Right cardiac atrium (tissue), 5 donors: Measurements from ENCODE around the gene LAMB4. TPM values are rescaled to one million over a fixed set of nuclear protein-coding genes. Genes with fewer than 3 reads are reported as not detected.

Experiments
- ATAC-seq, 2 donors: fragments of 200-7000 bp; cut with Tn5 transposase; one replicate each; pipeline versions ENCODE4 v1.8.0 to v1.9.1; 2020; ENCODE audit warnings: moderate library complexity in 2 of 2, mild to moderate bottlenecking in 1 of 2
- DNase-seq, 3 donors: peaks; one replicate each; pipeline ENCODE4 v3.0.0-alpha.2; 2020
- H3K27ac ChIP-seq: one replicate; pipeline ENCODE4 v1.5.1; 2013; ENCODE audit warnings: mild to moderate bottlenecking, low read length, control low read depth, moderate library complexity
- H3K27me3 ChIP-seq: one replicate; pipeline ENCODE4 v1.6.1; 2013; ENCODE audit not compliant: control insufficient read depth, insufficient read depth
- H3K4me1 ChIP-seq: one replicate; pipeline ENCODE4 v1.6.1; 2013; ENCODE audit warnings: low read length; ENCODE audit not compliant: control insufficient read depth, insufficient read depth
- H3K4me3 ChIP-seq: one replicate; pipeline ENCODE4 v1.5.1; 2013; ENCODE audit warnings: low read length, control low read depth
- H3K9me3 ChIP-seq: one replicate; pipeline ENCODE4 v1.6.1; 2013; ENCODE audit warnings: low read length; ENCODE audit not compliant: control insufficient read depth
- WGBS: extraction: QIAGEN DNeasy Blood & Tissue Kit; methylation state at CpG from one replicate; pipeline ENCODE4 v1.1.7; 2013; 5-methylcytosine and 5-hydroxymethylcytosine counted together
- intact Hi-C, 4 donors: fragments of 100-400 bp; cut with DNase I; formaldehyde crosslinking; loops; one replicate each; pipeline versions ENCODE4 v1.11.0 to v1.14.0; 2022 to 2023
- polyA plus RNA-seq: library from polyadenylated mRNA; stranded (reverse); fragments of 200-250 nt; gene quantifications from one replicate; pipeline ENCODE4 v1.2.3, GENCODE V29; 2013
- total RNA-seq, 4 donors: library from RNA; stranded (reverse); fragmentation: NEBNext Ultra II Directional; extraction: Animal tissue kit (Norgen Biotek cat#: 25700); gene quantifications; one replicate each; pipeline ENCODE4 v1.2.1, GENCODE V29; 2021
- donor health status: healthy with polysubstance abuse.
- donor health status: DM: no; HTN: yes; CAD: no.
- donor health status: DM: no; HTN: no; CAD: no.
- donor health status: DM: no; HTN: yes; CAD: no; lungs with severe emphysema.
- donor health status: DM: yes; HTN: yes; CAD: no.

The LAMB4 gene
- total and polyA plus RNA-seq, 5 donors = 0.17 to 0.20 TPM; not detected in 3

DNA sequence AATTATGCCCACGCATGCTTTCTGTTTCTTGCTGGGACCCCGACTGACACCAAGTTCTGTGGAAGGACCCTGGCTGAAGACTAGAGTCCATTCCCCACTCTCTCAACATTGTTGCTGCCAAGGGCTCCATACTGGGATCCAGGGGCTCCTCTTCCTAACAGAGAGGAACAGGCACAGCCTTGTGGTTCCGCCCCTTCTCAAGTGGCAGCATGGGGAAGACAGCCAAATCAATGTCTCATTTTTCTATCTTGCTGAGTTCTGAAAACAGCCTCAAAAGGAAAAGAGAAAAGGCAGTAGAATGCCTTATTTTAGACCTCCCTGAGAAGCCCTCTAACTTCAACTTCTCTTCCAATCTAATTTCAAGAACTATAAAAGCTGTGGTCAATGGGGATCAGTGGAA is 103.5 kb downstream of the LAMB4 start:
- Histone ChIP-seq H3K4me1 (no peaks in the 10 kb centered on the region), H3K27me3 (no peaks in the 10 kb centered on the region), H3K9me3 (no peaks in the 10 kb centered on the region), H3K27ac (no peak overlapping the region), H3K4me3 (no peak overlapping the region)
- ATAC-seq (no peak), DNase-seq (no peak)
- intact Hi-C loops = no loop called here
- WGBS = 77% methylated on average over 3 of the region's 3 CpGs

GRCh38 chr7:108026116-108026515 is 104.0 kb downstream of the LAMB4 start:
- ATAC-seq = no peak
- intact Hi-C loops = no loop called here
- H3K9me3 ChIP-seq = no peaks in the 10 kb centered on the region
- no peak for DNase-seq
- no peaks in the 10 kb centered on the region for H3K4me1 ChIP-seq
- H3K27me3 ChIP-seq = no peaks in the 10 kb centered on the region
- no peak overlapping the region for H3K27ac ChIP-seq
- 91% methylated on average over 5 of the region's 5 CpGs for WGBS
- H3K4me3 ChIP-seq = no peak overlapping the region

DNA sequence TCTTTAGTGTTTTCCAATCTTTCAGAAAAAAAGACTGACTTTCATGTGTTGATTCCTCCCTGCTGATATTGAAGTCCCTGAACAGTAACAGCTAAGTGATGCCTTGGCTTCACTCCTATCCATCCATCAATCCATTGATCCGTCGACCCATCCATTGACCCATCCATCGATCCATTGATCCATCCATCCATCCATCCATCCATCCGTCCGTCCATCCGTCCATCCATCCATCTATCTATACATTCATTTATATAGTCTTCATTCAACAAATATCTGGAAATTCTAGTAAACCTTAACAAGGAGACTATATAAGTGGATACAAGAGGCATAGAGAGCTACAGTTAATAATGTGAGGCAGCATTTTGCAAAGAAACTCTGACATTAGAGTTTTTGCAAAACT is 105.6 kb downstream of the LAMB4 start:
- no peaks in the 10 kb centered on the region for H3K4me1 ChIP-seq
- 91% methylated on average over 6 of the region's 6 CpGs for WGBS
- intact Hi-C loops = no loop called here
- no peaks in the 10 kb centered on the region for H3K27me3 ChIP-seq
- DNase-seq (no peak), ATAC-seq (no peak)
- H3K4me3 ChIP-seq = no peak overlapping the region
- H3K27ac ChIP-seq = no peak overlapping the region
- no peaks in the 10 kb centered on the region for H3K9me3 ChIP-seq

GRCh38 chr7:108020585-108020984 is 109.6 kb downstream of the LAMB4 start:
- DNase-seq = no peak
- Histone ChIP-seq H3K4me3 (no peak overlapping the region), H3K27me3 (no peaks in the 10 kb centered on the region), H3K4me1 (no peaks in the 10 kb centered on the region), H3K27ac (no peak overlapping the region), H3K9me3 (no peaks in the 10 kb centered on the region)
- WGBS = 70% methylated on average over 2 of the region's 2 CpGs
- no peak for ATAC-seq
- intact Hi-C loops = no loop called here

GRCh38 chr7:108018668-108019067 is 111.5 kb downstream of the LAMB4 start:
- WGBS = 96% methylated on average over 4 of the region's 4 CpGs

GRCh38 chr7:108017776-108018151 is 112.4 kb downstream of the LAMB4 start:
- no peak for DNase-seq
- WGBS = 75% methylated on average over 4 of the region's 4 CpGs
- no peaks in the 10 kb centered on the region for H3K9me3 ChIP-seq
- no peaks in the 10 kb centered on the region for H3K4me1 ChIP-seq
- H3K4me3 ChIP-seq = no peak overlapping the region
- no peak for ATAC-seq
- H3K27me3 ChIP-seq = no peaks in the 10 kb centered on the region
- H3K27ac ChIP-seq = no peak overlapping the region
- intact Hi-C loops = no loop called here

More at GRCh38 chr7:108018668-108019067, 111.5 kb downstream of the LAMB4 start:
- Histone ChIP-seq H3K27me3 (no peaks in the 10 kb centered on the region), H3K27ac (no peak overlapping the region), H3K9me3 (no peaks in the 10 kb centered on the region), H3K4me3 (no peak overlapping the region), H3K4me1 (no peaks in the 10 kb centered on the region)
- intact Hi-C loops = no loop called here
- ATAC-seq (no peak), DNase-seq (no peak)

GRCh38 chr7:108016841-108017775 is 113.1 kb downstream of the LAMB4 start:
- no peak for DNase-seq
- intact Hi-C loops = no loop called here
- no peaks in the 10 kb centered on the region for H3K27me3 ChIP-seq
- H3K9me3 ChIP-seq = no peaks in the 10 kb centered on the region
- H3K4me3 ChIP-seq = no peak overlapping the region
- 51% methylated on average over 2 of the region's 2 CpGs for WGBS
- no peak overlapping the region for H3K27ac ChIP-seq
- no peaks in the 10 kb centered on the region for H3K4me1 ChIP-seq
- ATAC-seq = peak; percentile 32 to 42

GRCh38 chr7:108015740-108016139 is 114.4 kb downstream of the LAMB4 start:
- no peak for ATAC-seq

GRCh38 chr7:108014747-108015682 is 115.1 kb downstream of the LAMB4 start:
- H3K27me3 ChIP-seq = no peaks in the 10 kb centered on the region
- H3K4me1 ChIP-seq = no peaks in the 10 kb centered on the region
- DNase-seq (no peak), ATAC-seq (peak; percentile 60 to 89)
- H3K27ac ChIP-seq = no peak overlapping the region
- no peaks in the 10 kb centered on the region for H3K9me3 ChIP-seq
- H3K4me3 ChIP-seq = no peak overlapping the region
- intact Hi-C loops = no loop called here
- 82% methylated on average over 6 of the region's 6 CpGs for WGBS

More at GRCh38 chr7:108015740-108016139, 114.4 kb downstream of the LAMB4 start:
- Histone ChIP-seq H3K27me3 (no peaks in the 10 kb centered on the region), H3K9me3 (no peaks in the 10 kb centered on the region), H3K27ac (no peak overlapping the region), H3K4me1 (no peaks in the 10 kb centered on the region), H3K4me3 (no peak overlapping the region)
- intact Hi-C loops = no loop called here
- WGBS = 91% methylated on average over 2 of the region's 2 CpGs
- no peak for DNase-seq

DNA sequence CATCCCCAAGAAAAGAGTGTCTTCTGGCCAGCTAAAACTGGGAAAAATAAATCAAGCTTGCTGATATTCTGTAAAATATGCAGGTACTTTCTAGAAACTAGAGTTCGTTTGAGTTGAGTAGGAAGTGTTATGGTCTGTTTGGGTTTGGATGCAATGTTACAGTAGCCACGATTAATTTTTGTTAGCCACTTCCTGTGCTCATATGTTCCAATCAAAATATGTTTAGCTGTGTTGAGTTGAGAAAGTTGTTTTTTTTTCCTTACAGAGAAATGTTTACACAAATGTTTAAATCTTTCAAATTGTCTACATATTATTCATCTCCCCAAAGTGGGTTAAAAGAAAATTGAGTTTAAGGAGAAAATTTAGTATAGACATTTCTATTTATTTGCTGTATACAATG is 115.9 kb downstream of the LAMB4 start:
- WGBS = 57% methylated on average over 2 of the region's 2 CpGs
- Histone ChIP-seq H3K4me1 (no peaks in the 10 kb centered on the region), H3K4me3 (no peak overlapping the region), H3K27ac (no peak overlapping the region), H3K27me3 (no peaks in the 10 kb centered on the region), H3K9me3 (no peaks in the 10 kb centered on the region)
- no peak for DNase-seq
- no peak for ATAC-seq
- intact Hi-C loops = no loop called here
